ENCODE measurements around the gene RNF32.

DNA sequence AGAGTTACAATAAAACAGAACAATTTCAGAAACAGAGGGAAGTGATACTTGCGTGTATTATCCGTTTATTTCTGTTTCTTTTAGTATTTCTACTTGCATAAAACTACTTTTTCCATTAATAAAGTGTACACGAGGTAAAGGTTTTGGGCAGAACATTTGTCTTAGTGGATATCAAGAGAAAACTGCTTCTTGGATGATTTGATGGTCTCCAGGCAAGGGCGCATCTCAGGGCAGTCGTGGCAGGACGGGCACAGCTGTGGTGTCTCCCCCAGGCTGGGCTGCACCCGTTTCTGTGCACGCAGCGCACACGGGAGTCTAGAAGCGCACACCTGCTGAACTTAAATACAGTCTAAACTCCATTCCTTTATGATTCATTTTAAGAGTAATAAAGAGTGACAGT is 23.4 kb upstream of the RNF32 start:
- TF ChIP-seq, protein P1, sequence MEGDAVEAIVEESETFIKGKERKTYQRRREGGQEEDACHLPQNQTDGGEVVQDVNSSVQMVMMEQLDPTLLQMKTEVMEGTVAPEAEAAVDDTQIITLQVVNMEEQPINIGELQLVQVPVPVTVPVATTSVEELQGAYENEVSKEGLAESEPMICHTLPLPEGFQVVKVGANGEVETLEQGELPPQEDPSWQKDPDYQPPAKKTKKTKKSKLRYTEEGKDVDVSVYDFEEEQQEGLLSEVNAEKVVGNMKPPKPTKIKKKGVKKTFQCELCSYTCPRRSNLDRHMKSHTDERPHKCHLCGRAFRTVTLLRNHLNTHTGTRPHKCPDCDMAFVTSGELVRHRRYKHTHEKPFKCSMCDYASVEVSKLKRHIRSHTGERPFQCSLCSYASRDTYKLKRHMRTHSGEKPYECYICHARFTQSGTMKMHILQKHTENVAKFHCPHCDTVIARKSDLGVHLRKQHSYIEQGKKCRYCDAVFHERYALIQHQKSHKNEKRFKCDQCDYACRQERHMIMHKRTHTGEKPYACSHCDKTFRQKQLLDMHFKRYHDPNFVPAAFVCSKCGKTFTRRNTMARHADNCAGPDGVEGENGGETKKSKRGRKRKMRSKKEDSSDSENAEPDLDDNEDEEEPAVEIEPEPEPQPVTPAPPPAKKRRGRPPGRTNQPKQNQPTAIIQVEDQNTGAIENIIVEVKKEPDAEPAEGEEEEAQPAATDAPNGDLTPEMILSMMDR (conservative IDR thresholded peaks at IDR 0.05 in 1 of 2, IDR thresholded peaks at IDR 0.05 in 1 of 2; ENCODE audit: extremely low read depth in 1 of 2, insufficient read depth in 1 of 2, low read depth in 1 of 2, low read length in 2 of 2) = no peak
- no peak for TF ChIP-seq EZH2 (IDR thresholded peaks at IDR 0.05; ENCODE audit: borderline replicate concordance, low read length)

Measured in mammary epithelial cell (primary cell).